ENCODE results near the gene ERFE. TPM values are rescaled to one million over a fixed set of nuclear protein-coding genes. Genes with fewer than 3 reads are reported as not detected.

Gene ERFE
- total and polyA plus RNA-seq, 10 of the 15 experiments (the other 5 are each of a cell fraction or from before 2014, with no cell fraction given) = not detected

DNA sequence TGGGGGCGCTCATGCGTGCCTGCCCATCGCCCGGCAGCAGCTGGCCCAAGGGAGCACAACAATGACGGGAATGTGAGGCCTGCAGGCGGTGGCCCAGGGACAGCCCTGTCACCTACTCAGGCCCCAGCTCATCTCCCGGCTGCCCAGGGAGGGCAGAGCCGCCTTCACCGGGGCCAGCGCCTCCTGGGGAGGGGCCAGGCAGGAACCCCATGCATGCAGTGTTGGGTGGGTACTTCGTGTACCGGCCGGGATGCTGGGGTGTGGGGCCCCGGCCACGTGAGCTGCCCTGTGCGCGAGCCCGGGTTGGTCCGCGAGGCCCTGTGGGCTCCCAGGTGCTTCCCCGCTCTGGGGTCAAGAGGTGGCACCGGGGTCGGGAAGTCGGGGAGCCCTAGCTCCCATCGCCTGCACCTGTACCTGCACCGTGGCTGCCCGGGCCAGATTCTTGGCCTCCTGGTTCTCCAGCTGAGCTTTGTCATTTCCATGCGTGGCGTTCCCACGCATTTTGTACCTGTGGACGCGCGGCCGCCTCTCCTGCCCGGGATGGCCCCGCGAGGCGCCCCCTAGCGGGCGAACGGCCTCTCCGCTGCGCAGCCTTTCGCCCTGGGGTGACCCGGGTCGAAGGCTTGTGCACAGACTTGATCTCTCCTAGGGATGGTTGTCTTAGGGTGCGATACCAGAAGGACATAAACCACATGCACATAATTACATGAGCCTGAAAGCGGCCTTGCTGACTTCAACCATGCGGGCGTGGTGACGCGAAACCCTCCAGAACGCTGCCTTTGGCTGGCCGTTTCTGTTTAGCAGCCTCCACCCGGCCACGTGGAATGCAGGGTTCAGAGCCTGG lies 19.4 kb upstream of the ERFE start:
- H3K9ac ChIP-seq (ENCODE audit: control insufficient read depth, insufficient read depth, low read length) = no peak overlapping the region
- 0 out of 2 replicates have a peak overlapping the region, but pooled peaks have one; percentile 9 for H3K4me2 ChIP-seq (ENCODE audit: control insufficient read depth, insufficient read depth)
- no peak for DNase-seq (ENCODE audit: low read depth, low spot score)
- no peaks in the 10 kb centered on the region for H3K36me3 ChIP-seq (ENCODE audit: control insufficient read depth in 2 of 2, insufficient read depth in 2 of 2, low read length in 1 of 2)
- in situ Hi-C loops (cut with MboI) = no loop called here
- no peaks in the 10 kb centered on the region for H4K20me1 ChIP-seq (ENCODE audit: control insufficient read depth, insufficient read depth)
- H2AFZ ChIP-seq (ENCODE audit: control insufficient read depth, low read depth, low read length) = no peak overlapping the region
- ChIA-PET RAD21 (ENCODE audit: unreplicated experiment) (interaction anchor here (0.5 to 1.3 kb wide), 3 partner anchors 37 to 169 kb away, joined by 4 read pairs; no protein-coding TSS in a partner anchor), CTCF (interaction anchor here (0.6 to 2.5 kb wide), 11 partner anchors 14 to 172 kb away, joined by 3 to 17 read pairs (median 4); no protein-coding TSS in a partner anchor), SMC1A (ENCODE audit: uncharacterized antibody, unreplicated experiment) (no interaction called here), POLR2A (no interaction called here)
- H3K27ac ChIP-seq (ENCODE audit: control insufficient read depth, insufficient read depth) = no peak overlapping the region
- no peak for FAIRE-seq
- intact Hi-C loops (cut with micrococcal nuclease; ENCODE audit: unreplicated experiment) = no loop called here
- no TSS peak for BruUV-seq (replicated peaks)
- 19% methylated on average over 43 of the region's 56 CpGs for WGBS (ENCODE audit: insufficient coverage, insufficient replicate concordance, low lambda C conversion rate, missing lambda C conversion rate)
- peaks cover 4% of the 10 kb centered on the region; the same call in 1 of the 2 replicates for H3K4me1 ChIP-seq (ENCODE audit: control insufficient read depth, insufficient read depth, low read length)
- H3K4me3 ChIP-seq = no peak overlapping the region
- peak; percentile 75 for ATAC-seq
- no peaks in the 10 kb centered on the region for H3K27me3 ChIP-seq (replicated peaks in 1 of 2; ENCODE audit: control insufficient read depth in 2 of 2, insufficient read depth in 2 of 2, low read length in 1 of 2)
- H3K9me3 ChIP-seq (replicated peaks; ENCODE audit: control insufficient read depth, insufficient read depth, low read length) = no peaks in the 10 kb centered on the region
- no peaks in the 10 kb centered on the region for H3K79me2 ChIP-seq (ENCODE audit: control insufficient read depth, insufficient read depth, low read length)
- TF ChIP-seq, protein P1, sequence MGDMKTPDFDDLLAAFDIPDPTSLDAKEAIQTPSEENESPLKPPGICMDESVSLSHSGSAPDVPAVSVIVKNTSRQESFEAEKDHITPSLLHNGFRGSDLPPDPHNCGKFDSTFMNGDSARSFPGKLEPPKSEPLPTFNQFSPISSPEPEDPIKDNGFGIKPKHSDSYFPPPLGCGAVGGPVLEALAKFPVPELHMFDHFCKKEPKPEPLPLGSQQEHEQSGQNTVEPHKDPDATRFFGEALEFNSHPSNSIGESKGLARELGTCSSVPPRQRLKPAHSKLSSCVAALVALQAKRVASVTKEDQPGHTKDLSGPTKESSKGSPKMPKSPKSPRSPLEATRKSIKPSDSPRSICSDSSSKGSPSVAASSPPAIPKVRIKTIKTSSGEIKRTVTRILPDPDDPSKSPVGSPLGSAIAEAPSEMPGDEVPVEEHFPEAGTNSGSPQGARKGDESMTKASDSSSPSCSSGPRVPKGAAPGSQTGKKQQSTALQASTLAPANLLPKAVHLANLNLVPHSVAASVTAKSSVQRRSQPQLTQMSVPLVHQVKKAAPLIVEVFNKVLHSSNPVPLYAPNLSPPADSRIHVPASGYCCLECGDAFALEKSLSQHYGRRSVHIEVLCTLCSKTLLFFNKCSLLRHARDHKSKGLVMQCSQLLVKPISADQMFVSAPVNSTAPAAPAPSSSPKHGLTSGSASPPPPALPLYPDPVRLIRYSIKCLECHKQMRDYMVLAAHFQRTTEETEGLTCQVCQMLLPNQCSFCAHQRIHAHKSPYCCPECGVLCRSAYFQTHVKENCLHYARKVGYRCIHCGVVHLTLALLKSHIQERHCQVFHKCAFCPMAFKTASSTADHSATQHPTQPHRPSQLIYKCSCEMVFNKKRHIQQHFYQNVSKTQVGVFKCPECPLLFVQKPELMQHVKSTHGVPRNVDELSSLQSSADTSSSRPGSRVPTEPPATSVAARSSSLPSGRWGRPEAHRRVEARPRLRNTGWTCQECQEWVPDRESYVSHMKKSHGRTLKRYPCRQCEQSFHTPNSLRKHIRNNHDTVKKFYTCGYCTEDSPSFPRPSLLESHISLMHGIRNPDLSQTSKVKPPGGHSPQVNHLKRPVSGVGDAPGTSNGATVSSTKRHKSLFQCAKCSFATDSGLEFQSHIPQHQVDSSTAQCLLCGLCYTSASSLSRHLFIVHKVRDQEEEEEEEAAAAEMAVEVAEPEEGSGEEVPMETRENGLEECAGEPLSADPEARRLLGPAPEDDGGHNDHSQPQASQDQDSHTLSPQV (IDR thresholded peaks at IDR 0.05) = no peak
- peak; percentile 57; the same call in 1 of the 2 replicates for TF ChIP-seq PAX5 (IDR thresholded peaks at IDR 0.05; ENCODE audit: borderline replicate concordance, low read depth, low read length)
- TF ChIP-seq ZNF24 (IDR thresholded peaks at IDR 0.05) = no peak
- TF ChIP-seq, protein P2, sequence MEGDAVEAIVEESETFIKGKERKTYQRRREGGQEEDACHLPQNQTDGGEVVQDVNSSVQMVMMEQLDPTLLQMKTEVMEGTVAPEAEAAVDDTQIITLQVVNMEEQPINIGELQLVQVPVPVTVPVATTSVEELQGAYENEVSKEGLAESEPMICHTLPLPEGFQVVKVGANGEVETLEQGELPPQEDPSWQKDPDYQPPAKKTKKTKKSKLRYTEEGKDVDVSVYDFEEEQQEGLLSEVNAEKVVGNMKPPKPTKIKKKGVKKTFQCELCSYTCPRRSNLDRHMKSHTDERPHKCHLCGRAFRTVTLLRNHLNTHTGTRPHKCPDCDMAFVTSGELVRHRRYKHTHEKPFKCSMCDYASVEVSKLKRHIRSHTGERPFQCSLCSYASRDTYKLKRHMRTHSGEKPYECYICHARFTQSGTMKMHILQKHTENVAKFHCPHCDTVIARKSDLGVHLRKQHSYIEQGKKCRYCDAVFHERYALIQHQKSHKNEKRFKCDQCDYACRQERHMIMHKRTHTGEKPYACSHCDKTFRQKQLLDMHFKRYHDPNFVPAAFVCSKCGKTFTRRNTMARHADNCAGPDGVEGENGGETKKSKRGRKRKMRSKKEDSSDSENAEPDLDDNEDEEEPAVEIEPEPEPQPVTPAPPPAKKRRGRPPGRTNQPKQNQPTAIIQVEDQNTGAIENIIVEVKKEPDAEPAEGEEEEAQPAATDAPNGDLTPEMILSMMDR (IDR thresholded peaks at IDR 0.05 in 2 of 3, conservative IDR thresholded peaks at IDR 0.05 in 1 of 3; ENCODE audit: control insufficient read depth in 2 of 3, extremely low read depth in 1 of 3, insufficient read depth in 1 of 3, low read depth in 3 of 3, low read length in 3 of 3) = peak; percentile 53 to 81 (median 67)
- TF ChIP-seq JUND (IDR thresholded peaks at IDR 0.05; ENCODE audit: low read depth, low read length) = no peak
- TF ChIP-seq BMI1 (IDR thresholded peaks at IDR 0.05; ENCODE audit: borderline replicate concordance) = no peak
- TF ChIP-seq DPF2 (IDR thresholded peaks at IDR 0.05) = 0 out of 2 replicates have a peak, but pooled peaks have one; percentile 24
- TF ChIP-seq, protein P3, sequence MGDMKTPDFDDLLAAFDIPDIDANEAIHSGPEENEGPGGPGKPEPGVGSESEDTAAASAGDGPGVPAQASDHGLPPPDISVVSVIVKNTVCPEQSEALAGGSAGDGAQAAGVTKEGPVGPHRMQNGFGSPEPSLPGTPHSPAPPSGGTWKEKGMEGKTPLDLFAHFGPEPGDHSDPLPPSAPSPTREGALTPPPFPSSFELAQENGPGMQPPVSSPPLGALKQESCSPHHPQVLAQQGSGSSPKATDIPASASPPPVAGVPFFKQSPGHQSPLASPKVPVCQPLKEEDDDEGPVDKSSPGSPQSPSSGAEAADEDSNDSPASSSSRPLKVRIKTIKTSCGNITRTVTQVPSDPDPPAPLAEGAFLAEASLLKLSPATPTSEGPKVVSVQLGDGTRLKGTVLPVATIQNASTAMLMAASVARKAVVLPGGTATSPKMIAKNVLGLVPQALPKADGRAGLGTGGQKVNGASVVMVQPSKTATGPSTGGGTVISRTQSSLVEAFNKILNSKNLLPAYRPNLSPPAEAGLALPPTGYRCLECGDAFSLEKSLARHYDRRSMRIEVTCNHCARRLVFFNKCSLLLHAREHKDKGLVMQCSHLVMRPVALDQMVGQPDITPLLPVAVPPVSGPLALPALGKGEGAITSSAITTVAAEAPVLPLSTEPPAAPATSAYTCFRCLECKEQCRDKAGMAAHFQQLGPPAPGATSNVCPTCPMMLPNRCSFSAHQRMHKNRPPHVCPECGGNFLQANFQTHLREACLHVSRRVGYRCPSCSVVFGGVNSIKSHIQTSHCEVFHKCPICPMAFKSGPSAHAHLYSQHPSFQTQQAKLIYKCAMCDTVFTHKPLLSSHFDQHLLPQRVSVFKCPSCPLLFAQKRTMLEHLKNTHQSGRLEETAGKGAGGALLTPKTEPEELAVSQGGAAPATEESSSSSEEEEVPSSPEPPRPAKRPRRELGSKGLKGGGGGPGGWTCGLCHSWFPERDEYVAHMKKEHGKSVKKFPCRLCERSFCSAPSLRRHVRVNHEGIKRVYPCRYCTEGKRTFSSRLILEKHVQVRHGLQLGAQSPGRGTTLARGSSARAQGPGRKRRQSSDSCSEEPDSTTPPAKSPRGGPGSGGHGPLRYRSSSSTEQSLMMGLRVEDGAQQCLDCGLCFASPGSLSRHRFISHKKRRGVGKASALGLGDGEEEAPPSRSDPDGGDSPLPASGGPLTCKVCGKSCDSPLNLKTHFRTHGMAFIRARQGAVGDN (IDR thresholded peaks at IDR 0.05) = no peak
- TF ChIP-seq SMC3 (IDR thresholded peaks at IDR 0.05; ENCODE audit: borderline replicate concordance, low read length) = peak; percentile 53
- no peak for TF ChIP-seq FOS (IDR thresholded peaks at IDR 0.05; ENCODE audit: borderline replicate concordance, extremely low read depth, insufficient read length)
- no peak for TF ChIP-seq ETV6 (conservative IDR thresholded peaks at IDR 0.05 in 1 of 2, IDR thresholded peaks at IDR 0.05 in 1 of 2; ENCODE audit: borderline replicate concordance in 1 of 2, low read depth in 1 of 2)
- TF ChIP-seq NBN (IDR thresholded peaks at IDR 0.05) = no peak

Measured in GM12878 (cell line).